Ishikawa (cell line): ENCODE data around the gene SCN9A.

Experiments
- CEBPB ChIP-seq: IDR thresholded peaks from 2 replicates; pipeline ENCODE4 v1.6.1; 2012
- EGR1 ChIP-seq: IDR thresholded peaks from 2 replicates; pipeline ENCODE4 v1.6.1; 2012
- EP300 ChIP-seq: IDR thresholded peaks from 2 replicates; pipeline ENCODE4 v1.6.1; 2012; ENCODE audit warnings: borderline replicate concordance
- RAD21 ChIP-seq: IDR thresholded peaks from 2 replicates; pipeline ENCODE4 v1.6.1; 2012; ENCODE audit warnings: low read depth
- TAF1 ChIP-seq: IDR thresholded peaks from 2 replicates; pipeline ENCODE4 v1.6.1; 2012; ENCODE audit warnings: low read depth, mild to moderate bottlenecking
- TCF12 ChIP-seq: IDR thresholded peaks from 2 replicates; pipeline ENCODE4 v1.6.1; 2012; ENCODE audit warnings: low read depth
- TF ChIP-seq, protein P1 (sequence below): IDR thresholded peaks from 2 replicates; pipeline ENCODE4 v1.6.1; 2012
- TF ChIP-seq, protein P2 (sequence below): IDR thresholded peaks from 2 replicates; pipeline ENCODE4 v1.6.1; 2012

DNA sequence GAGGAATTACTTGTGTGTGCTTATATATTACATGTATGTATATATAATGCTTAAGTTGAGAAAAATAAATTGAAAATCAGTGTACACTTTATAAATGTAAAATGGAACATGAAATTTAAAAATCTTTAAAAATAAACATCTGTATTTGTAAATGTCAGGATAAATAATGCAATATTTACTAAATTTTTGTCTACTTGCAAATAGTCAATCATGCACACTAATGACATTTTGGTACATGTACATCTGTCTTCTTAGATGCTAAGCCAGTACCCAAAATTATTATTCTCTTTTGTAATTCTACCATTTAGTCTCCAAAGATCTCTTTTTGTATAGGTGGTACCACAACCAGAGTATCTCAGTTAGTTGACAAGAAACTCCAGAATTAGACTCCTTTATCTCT lies 151.5 kb downstream of the SCN9A start:
- TF ChIP-seq RAD21 = no peak
- TF ChIP-seq TCF12 = no peak
- no peak for TF ChIP-seq EGR1
- TF ChIP-seq TAF1 = no peak
- no peak for TF ChIP-seq CEBPB
- TF ChIP-seq EP300 = no peak
- TF ChIP-seq, protein P1, sequence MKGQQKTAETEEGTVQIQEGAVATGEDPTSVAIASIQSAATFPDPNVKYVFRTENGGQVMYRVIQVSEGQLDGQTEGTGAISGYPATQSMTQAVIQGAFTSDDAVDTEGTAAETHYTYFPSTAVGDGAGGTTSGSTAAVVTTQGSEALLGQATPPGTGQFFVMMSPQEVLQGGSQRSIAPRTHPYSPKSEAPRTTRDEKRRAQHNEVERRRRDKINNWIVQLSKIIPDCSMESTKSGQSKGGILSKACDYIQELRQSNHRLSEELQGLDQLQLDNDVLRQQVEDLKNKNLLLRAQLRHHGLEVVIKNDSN = no peak
- TF ChIP-seq, protein P2, sequence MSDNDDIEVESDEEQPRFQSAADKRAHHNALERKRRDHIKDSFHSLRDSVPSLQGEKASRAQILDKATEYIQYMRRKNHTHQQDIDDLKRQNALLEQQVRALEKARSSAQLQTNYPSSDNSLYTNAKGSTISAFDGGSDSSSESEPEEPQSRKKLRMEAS = no peak
